ENCODE data around the gene RND2. TPM values are rescaled to one million over a fixed set of nuclear protein-coding genes. Genes with fewer than 3 reads are reported as not detected.

RND2 gene
- total and polyA plus RNA-seq, 2 of the 13 experiments (the other 11 are each of a cell fraction or from before 2014, with no cell fraction given): 0.05 to 0.11 TPM

- TF ChIP-seq GZF1 (CRISPR knock-in tag; IDR thresholded peaks at IDR 0.05) (no peak), NCOA2 (CRISPR knock-in tag; IDR thresholded peaks at IDR 0.05) (0 out of 2 replicates have a peak, but pooled peaks have one; percentile 21), SOX5 (CRISPR knock-in tag; IDR thresholded peaks at IDR 0.05; ENCODE audit: borderline replicate concordance) (no peak), ZBTB7B (CRISPR knock-in tag; IDR thresholded peaks at IDR 0.05) (peak; percentile 82), ZSCAN20 (CRISPR knock-in tag; IDR thresholded peaks at IDR 0.05; ENCODE audit: borderline replicate concordance) (0 out of 2 replicates have a peak, but pooled peaks have one; percentile 22), ZNF44 (CRISPR knock-in tag; IDR thresholded peaks at IDR 0.05) (no peak; the same call in 1 of the 2 replicates), ZNF326 (CRISPR knock-in tag; IDR thresholded peaks at IDR 0.05; ENCODE audit: borderline replicate concordance) (no peak), STAG1 (CRISPR knock-in tag; IDR thresholded peaks at IDR 0.05) (no peak), CBFB (CRISPR knock-in tag; IDR thresholded peaks at IDR 0.05) (no peak), PLRG1 (conservative IDR thresholded peaks at IDR 0.05) (no peak), ZNF775 (CRISPR knock-in tag; IDR thresholded peaks at IDR 0.05; ENCODE audit: borderline replicate concordance) (no peak), BRF2 (CRISPR knock-in tag; IDR thresholded peaks at IDR 0.05) (no peak), THAP8 (CRISPR knock-in tag; IDR thresholded peaks at IDR 0.05; ENCODE audit: borderline replicate concordance) (no peak), RAD51 (IDR thresholded peaks at IDR 0.05; ENCODE audit: borderline replicate concordance) (no peak), POGK (CRISPR knock-in tag; conservative IDR thresholded peaks at IDR 0.05) (peak; percentile 72; the same call in 1 of the 2 replicates), MATR3 (CRISPR knock-in tag; IDR thresholded peaks at IDR 0.05) (no peak), NFE2 (CRISPR knock-in tag; IDR thresholded peaks at IDR 0.05) (no peak), ELF3 (CRISPR knock-in tag; IDR thresholded peaks at IDR 0.05) (peak; percentile 98), ZNF782 (CRISPR knock-in tag; IDR thresholded peaks at IDR 0.05; ENCODE audit: borderline replicate concordance) (peak; percentile 89), ZNF230 (CRISPR knock-in tag; IDR thresholded peaks at IDR 0.05) (no peak), TCF12 (IDR thresholded peaks at IDR 0.05) (no peak), TCF12 (CRISPR knock-in tag; IDR thresholded peaks at IDR 0.05) (no peak), HDAC6 (IDR thresholded peaks at IDR 0.05; ENCODE audit: low read depth, low read length) (no peak), GLMP (CRISPR knock-in tag; IDR thresholded peaks at IDR 0.05; ENCODE audit: borderline replicate concordance) (no peak), PTBP1 (IDR thresholded peaks at IDR 0.05; ENCODE audit: low read depth, low read length, poor library complexity, severe bottlenecking) (no peak), PBX2 (CRISPR knock-in tag; IDR thresholded peaks at IDR 0.05) (no peak), ZSCAN9 (CRISPR knock-in tag; IDR thresholded peaks at IDR 0.05; ENCODE audit: borderline replicate concordance) (no peak; the same call in 1 of the 2 replicates)
Measured at GRCh38 chr17:42980274-42980765, 44.7 kb upstream of the RND2 start, which contains the start of gene RUNDC1 (continued).

Measured in HepG2 (cell line).